Peyer's patch (tissue), 4 donors: ENCODE data around the gene CA5A. TPM values are rescaled to one million over a fixed set of nuclear protein-coding genes. Genes with fewer than 3 reads are reported as not detected.
"Not testable (repeated sequence)": the region's sequence is repeated elsewhere in the genome, so short reads cannot be mapped to it uniquely, and the experiment has no call there.

Source experiments
- DNase-seq, 3 donors: peaks; one replicate each; pipeline ENCODE4 v3.0.0-alpha.2; 2017 to 2019
- H3K27ac ChIP-seq, 4 donors: fragments of 200-600 bp; sonication (generic); one replicate each; pipeline ENCODE4 v1.5.1; 2016 to 2019
- H3K27me3 ChIP-seq, 2 donors: fragments of 200-600 bp; sonication (generic); one replicate each; pipeline ENCODE4 v1.5.1; 2019
- H3K36me3 ChIP-seq, 3 donors: fragments of 200-600 bp; sonication (generic); one replicate each; pipeline ENCODE4 v1.5.1; 2016 to 2019
- H3K4me1 ChIP-seq, 4 donors: fragments of 200-600 bp; sonication (generic); one replicate each; pipeline ENCODE4 v1.5.1; 2016 to 2019
- H3K4me3 ChIP-seq, 4 donors: fragments of 200-600 bp; sonication (generic); 1 replicate in 3 of 4; 2 replicates in 1 of 4; pipeline ENCODE4 v1.5.1; 2016 to 2019; ENCODE audit warnings: mild to moderate bottlenecking in 1 of 4
- H3K9me3 ChIP-seq, 4 donors: fragments of 200-600 bp; sonication (generic); one replicate each; pipeline ENCODE4 v1.5.1; 2016 to 2019; ENCODE audit warnings: mild to moderate bottlenecking in 1 of 4
- POLR2A ChIP-seq, 2 donors: fragments of 450-650 bp; IDR thresholded peaks; one replicate each; pipeline ENCODE4 v1.5.1; 2017; ENCODE audit warnings: antibody characterized with exemption in 2 of 2, mild to moderate bottlenecking in 2 of 2, moderate library complexity in 2 of 2
- total RNA-seq, 4 donors: library from RNA; depleted of rRNA; stranded (reverse); fragments of >200 nt; gene quantifications; one replicate each; pipeline ENCODE4 v1.1.0, GENCODE V29; 2016
- TF ChIP-seq, protein P1 (sequence below), 6 experiments: fragments of 450-650 bp in 4 of 6; fragments of 200-600 bp in 2 of 6; sonication (generic) in 1 of 6; IDR thresholded peaks; one replicate each; pipeline ENCODE4 v1.5.1; 2017 to 2019; ENCODE audit warnings: antibody characterized with exemption in 6 of 6, mild to moderate bottlenecking in 3 of 6, moderate library complexity in 1 of 6

CA5A gene
- total RNA-seq, 4 donors from 2014 or later = not detected

DNA sequence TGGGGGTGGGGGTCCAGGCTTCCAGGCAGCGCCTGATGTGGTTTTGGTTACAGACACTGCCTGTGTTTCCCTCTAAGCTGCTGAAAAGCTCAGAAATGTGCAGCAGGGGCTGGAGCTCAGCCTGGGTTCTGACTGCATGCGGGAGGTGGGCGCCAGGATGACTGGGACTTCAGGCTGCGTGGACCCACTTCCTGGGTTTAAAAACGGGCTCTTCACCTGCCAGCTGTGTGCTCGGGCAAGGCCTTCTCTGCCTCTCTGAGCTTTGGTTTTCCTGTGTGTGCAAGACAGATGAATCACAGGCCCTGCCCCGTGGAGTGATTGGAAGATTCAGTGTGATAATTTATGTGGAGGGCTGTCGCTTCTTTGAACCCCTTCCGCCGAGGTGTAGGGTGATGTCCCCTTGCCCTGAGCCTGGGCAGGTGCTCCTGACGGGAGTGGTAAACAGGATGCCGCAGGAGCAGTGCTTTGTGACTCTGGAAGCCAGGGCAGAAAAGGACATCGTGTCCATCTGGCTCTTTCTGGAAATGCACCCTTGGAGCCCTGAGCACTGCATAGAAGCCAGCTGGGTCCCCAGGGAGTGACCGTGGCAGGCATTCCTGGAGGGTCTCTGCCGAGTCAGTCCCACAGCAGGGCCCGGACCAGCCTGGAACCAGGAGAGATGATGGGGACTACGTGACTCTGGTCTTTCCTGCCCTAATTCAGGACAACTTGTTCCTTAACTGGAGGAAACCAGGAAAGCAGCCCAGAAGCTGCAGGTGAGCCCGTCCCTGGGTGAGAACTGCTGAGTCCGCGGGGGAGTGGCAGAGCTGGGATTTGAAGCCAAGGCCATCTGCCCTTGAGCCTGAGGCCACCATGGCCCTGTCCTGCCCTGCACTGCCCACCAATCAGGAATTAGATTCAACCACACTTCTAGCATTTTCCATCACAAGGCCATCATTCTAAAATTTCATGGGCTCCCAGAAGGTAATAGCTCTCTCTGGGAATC is 38.5 kb downstream of the CA5A start:
- TF ChIP-seq, protein P1, sequence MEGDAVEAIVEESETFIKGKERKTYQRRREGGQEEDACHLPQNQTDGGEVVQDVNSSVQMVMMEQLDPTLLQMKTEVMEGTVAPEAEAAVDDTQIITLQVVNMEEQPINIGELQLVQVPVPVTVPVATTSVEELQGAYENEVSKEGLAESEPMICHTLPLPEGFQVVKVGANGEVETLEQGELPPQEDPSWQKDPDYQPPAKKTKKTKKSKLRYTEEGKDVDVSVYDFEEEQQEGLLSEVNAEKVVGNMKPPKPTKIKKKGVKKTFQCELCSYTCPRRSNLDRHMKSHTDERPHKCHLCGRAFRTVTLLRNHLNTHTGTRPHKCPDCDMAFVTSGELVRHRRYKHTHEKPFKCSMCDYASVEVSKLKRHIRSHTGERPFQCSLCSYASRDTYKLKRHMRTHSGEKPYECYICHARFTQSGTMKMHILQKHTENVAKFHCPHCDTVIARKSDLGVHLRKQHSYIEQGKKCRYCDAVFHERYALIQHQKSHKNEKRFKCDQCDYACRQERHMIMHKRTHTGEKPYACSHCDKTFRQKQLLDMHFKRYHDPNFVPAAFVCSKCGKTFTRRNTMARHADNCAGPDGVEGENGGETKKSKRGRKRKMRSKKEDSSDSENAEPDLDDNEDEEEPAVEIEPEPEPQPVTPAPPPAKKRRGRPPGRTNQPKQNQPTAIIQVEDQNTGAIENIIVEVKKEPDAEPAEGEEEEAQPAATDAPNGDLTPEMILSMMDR (IDR thresholded peaks at IDR 0.05) = no peak
- TF ChIP-seq POLR2A (IDR thresholded peaks at IDR 0.05) = no peak
- no peak overlapping the region for H3K4me3 ChIP-seq
- H3K27ac ChIP-seq = peak overlapping the region in 3 of 4 donors; percentile 3 to 57 (median 50)
- H3K9me3 ChIP-seq = no peaks in the 10 kb centered on the region
- peaks cover 0 to 4% (median 0%) of the 10 kb centered on the region in 4 donors for H3K4me1 ChIP-seq
- DNase-seq = peak in 1 of 3 donors; percentile 55
- H3K27me3 ChIP-seq = no peaks in the 10 kb centered on the region
- no peaks in the 10 kb centered on the region for H3K36me3 ChIP-seq

DNA sequence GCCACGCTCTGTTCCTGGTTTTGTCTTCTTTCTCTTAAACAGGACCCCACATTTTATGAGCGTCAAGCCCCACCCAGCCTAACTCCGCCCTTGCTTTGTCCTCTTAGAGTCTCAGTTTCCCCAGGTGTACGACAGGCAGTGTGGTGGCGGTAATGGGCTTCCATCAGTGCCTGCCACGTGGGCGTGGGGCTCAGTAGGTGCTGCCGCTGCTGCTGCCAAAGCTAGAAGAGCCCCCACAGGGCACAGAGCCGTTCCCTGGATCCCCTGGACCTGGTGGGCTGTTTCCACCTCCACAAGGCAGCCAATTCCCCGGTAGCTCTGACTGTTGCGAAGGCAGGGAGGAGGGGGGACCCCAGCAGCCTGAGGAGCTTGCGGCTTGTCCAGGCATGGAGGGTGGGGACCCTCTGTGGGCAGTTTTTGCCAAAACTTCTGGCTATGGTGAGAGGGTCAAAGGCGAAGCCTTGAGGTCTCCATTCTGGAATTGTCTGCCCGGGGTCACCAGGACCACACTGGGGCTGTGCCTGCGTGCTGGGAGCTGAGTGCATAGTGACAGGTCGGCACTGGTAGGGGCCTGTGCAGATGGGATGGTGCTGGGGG is 39.3 kb downstream of the CA5A start:
- not testable (repeated sequence) for H3K27me3 ChIP-seq, DNase-seq, H3K4me3 ChIP-seq, H3K9me3 ChIP-seq, H3K4me1 ChIP-seq, H3K36me3 ChIP-seq
- peak overlapping the region; percentile 3 to 57 (median 34) for H3K27ac ChIP-seq

DNA sequence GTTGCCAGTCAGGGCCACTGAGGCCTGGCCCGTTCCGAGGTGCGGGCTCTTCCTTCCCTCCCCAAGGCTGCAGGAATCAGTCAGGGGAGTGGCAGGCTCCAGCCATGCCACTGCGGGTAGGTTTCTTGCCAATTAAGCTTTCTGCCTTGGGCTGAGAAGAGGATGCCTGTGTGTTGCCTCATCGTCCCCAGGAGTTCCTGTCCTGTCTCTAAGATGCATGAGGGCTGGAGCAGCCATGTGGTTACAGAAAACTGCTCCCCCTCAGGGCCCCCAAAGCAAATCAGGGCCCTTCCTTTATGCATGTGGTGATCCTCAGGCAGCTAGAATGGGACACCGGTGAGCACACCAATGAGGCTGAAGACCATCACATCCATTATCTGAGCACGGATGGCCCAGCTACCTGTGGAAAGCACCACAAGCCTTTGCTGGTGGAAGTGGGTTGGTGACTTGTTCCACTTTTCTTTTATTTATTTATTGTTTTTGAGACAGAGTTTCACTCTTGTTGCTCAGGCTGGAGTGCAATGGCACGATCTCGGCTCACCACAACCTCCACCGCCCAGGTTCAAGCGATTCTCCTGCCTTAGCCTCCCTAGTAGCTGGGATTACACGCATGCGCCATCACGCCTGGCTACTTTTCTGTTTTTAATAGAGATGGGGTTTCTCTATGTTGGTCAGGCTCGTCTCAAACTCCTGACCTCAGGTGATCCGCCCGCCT is 40.0 kb downstream of the CA5A start:
- H3K9me3 ChIP-seq, H3K4me1 ChIP-seq, H3K4me3 ChIP-seq, H3K36me3 ChIP-seq, DNase-seq, H3K27me3 ChIP-seq: not testable (repeated sequence)
- H3K27ac ChIP-seq = peak overlapping the region; percentile 3 to 72 (median 34)

- H3K27ac ChIP-seq = peak overlapping the region in 2 of 4 donors; percentile 50 to 72
- no peak for TF ChIP-seq POLR2A (IDR thresholded peaks at IDR 0.05)
- TF ChIP-seq, protein P1 (IDR thresholded peaks at IDR 0.05) = no peak
- DNase-seq = peak in 2 of 3 donors; percentile 46 to 81
These were observed 40.6 kb downstream of the CA5A start for GRCh38 chr16:87895641-87896141.

DNA sequence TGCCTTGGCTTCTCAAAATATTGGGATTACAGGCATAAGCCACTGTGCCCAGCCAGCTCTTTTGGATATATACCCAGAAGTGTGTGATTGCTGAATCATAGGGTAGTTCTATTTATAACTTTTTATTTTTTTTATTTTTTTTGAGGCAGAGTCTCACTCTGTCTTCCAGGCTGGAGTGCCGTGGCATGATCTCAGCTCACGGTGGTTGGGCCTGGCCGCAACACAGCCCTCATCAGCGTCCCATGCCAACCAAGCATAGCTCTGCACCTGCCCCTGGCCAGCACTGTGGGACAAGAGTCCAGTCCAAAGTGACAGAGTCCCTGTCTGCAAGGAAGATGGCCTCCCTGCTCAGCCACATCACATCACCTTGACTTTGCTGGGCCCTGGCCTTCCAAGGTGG is 42.3 kb downstream of the CA5A start:
- not testable (repeated sequence) for H3K4me3 ChIP-seq, H3K27ac ChIP-seq, H3K9me3 ChIP-seq, H3K27me3 ChIP-seq, H3K36me3 ChIP-seq, DNase-seq, H3K4me1 ChIP-seq

More at GRCh38 chr16:87895641-87896141, 40.6 kb downstream of the CA5A start:
- no peaks in the 10 kb centered on the region for H3K36me3 ChIP-seq
- no peaks in the 10 kb centered on the region for H3K9me3 ChIP-seq
- peaks cover 0 to 4% (median 0%) of the 10 kb centered on the region in 4 donors for H3K4me1 ChIP-seq
- no peak overlapping the region for H3K4me3 ChIP-seq
- H3K27me3 ChIP-seq = no peaks in the 10 kb centered on the region

DNA sequence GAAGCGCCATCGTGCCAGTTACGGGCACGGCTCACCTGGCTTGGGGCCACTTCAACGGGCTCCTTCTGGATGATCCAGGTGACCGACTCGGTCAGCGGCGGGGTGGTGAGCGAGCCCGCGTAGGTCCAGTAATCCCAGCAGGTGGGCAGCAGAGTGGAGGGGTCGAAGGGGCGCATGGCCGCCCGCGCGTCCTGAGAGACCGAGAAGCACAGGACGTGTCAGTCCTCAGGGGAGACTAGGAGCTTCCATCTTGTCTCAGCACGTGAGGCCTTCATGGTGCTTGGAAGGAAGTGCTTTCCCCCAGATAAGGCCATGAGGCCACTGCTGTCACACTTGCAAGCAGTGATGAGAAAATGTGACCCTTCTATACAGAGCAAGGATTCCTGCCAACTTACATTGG is 44.6 kb downstream of the CA5A start:
- H3K27ac ChIP-seq = no peak overlapping the region
- no peaks in the 10 kb centered on the region for H3K36me3 ChIP-seq

More for the DNA sequence above, 44.6 kb downstream of the CA5A start:
- Histone ChIP-seq H3K27me3 (no peaks in the 10 kb centered on the region), H3K9me3 (no peaks in the 10 kb centered on the region), H3K4me3 (no peak overlapping the region), H3K4me1 (no peaks in the 10 kb centered on the region)
- TF ChIP-seq, protein P1 (IDR thresholded peaks at IDR 0.05) = no peak
- TF ChIP-seq POLR2A (IDR thresholded peaks at IDR 0.05) = no peak
- no peak for DNase-seq
